Psoas muscle (tissue), 8 donors: ENCODE results near the gene DNM3. TPM values are rescaled to one million over a fixed set of nuclear protein-coding genes. Genes with fewer than 3 reads are reported as not detected.
A peak's percentile ranks its signal among the peaks of the same experiment; 100 is the strongest.

ENCODE experiments used
- ATAC-seq, 4 donors: fragments of 200-7000 bp; cut with Tn5 transposase; one replicate each; pipeline ENCODE4 v1.9.1; 2020; ENCODE audit warnings: moderate library complexity in 3 of 4, mild to moderate bottlenecking in 2 of 4
- DNase-seq, 2 donors: peaks; one replicate each; pipeline ENCODE4 v3.0.0-alpha.2; 2020
- H3K27ac ChIP-seq: fragments of 200-600 bp; one replicate; pipeline ENCODE4 v1.8.0; 2022
- H3K27me3 ChIP-seq, 3 donors: fragments of 200-600 bp in 1 of 3; one replicate each; pipeline versions ENCODE4 v1.6.1 to v1.8.0; 2013 to 2022; ENCODE audit warnings: low read length in 2 of 3, mild to moderate bottlenecking in 2 of 3, moderate library complexity in 1 of 3; ENCODE audit not compliant: insufficient read depth in 3 of 3
- H3K36me3 ChIP-seq, 2 donors: fragments of 200-600 bp in 1 of 2; one replicate each; pipeline versions ENCODE4 v1.6.1 to v1.8.0; 2013 to 2022; ENCODE audit warnings: low read depth in 1 of 2, mild to moderate bottlenecking in 1 of 2, moderate library complexity in 1 of 2; ENCODE audit not compliant: insufficient read depth in 1 of 2
- H3K4me1 ChIP-seq: fragments of 200-600 bp; one replicate; pipeline ENCODE4 v1.8.0; 2022
- H3K4me3 ChIP-seq: fragments of 200-600 bp; one replicate; pipeline ENCODE4 v1.8.0; 2022; ENCODE audit warnings: mild to moderate bottlenecking
- H3K9me3 ChIP-seq: fragments of 200-600 bp; one replicate; pipeline ENCODE4 v1.8.0; 2022
- WGBS, 3 donors: extraction: QIAGEN DNeasy Blood & Tissue Kit; methylation state at CpG; one replicate each; pipeline versions ENCODE4 v1.1.6 to v1.1.7; 2013; 5-methylcytosine and 5-hydroxymethylcytosine counted together
- intact Hi-C, 2 donors: fragments of 100-400 bp; cut with DNase I; formaldehyde crosslinking; loops; one replicate each; pipeline versions ENCODE4 v1.11.0 to v1.14.2; 2022
- polyA plus RNA-seq, 3 donors: library from polyadenylated mRNA; stranded (reverse); fragments of 200-250 nt; gene quantifications; one replicate each; pipeline ENCODE4 v1.2.3, GENCODE V29; 2013
- total RNA-seq, 4 donors: library from RNA; stranded (reverse); fragmentation: NEBNext Ultra II Directional in 2 of 4; extraction: Animal tissue kit (Norgen Biotek cat#: 25700) in 2 of 4; gene quantifications; one replicate each; pipeline versions ENCODE4 v1.2.1 to v1.2.4, GENCODE V29; 2021 to 2023
- TF ChIP-seq, protein P1 (sequence below): fragments of 200-600 bp; IDR thresholded peaks from one replicate; pipeline ENCODE4 v1.8.0; 2022; ENCODE audit warnings: antibody characterized with exemption
- donor health status: healthy with polysubstance abuse.
- donor health status: DM: no; HTN: no; CAD: no; lungs with moderate emphysema.
- donor health status: Bipolar disorder and iron deficiency.
- donor health status: healthy.
- donor health status: DM: yes; HTN: yes; CAD: no.
- donor health status: DM: no; HTN: no; CAD: no.
- donor health status: DM: no; HTN: no; CAD: no.
- donor health status: DM: yes; HTN: yes; CAD: no.

Gene DNM3
- total and polyA plus RNA-seq, 7 donors, result 0.31 to 1.0 (median 0.77) TPM

DNA sequence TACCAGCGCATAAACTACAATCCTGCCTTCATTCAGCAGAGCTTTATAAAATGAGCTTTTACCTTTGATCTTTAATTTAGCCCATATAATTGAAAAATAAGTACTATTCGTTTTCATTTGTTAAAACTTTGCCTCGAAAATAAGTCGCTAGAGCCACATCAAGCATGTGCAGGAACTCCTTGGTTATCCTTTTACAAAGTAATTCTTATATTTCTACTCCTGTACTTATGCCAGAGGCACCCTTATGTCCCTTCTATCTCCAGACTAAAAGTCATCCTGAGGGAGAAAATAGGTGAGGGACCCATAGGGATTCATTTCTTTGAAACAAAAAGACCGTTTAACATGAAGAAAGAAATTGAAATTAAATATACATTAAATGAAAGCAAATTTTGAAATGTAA, 301.0 kb downstream of the DNM3 start:
- Histone ChIP-seq H3K9me3 (no peaks in the 10 kb centered on the region), H3K4me1 (no peaks in the 10 kb centered on the region), H3K27me3 (peaks cover 0 to 6% (median 0%) of the 10 kb centered on the region in 3 donors), H3K27ac (peak overlapping the region; percentile 39), H3K36me3 (no peaks in the 10 kb centered on the region), H3K4me3 (peak overlapping the region; percentile 64)
- TF ChIP-seq, protein P1, sequence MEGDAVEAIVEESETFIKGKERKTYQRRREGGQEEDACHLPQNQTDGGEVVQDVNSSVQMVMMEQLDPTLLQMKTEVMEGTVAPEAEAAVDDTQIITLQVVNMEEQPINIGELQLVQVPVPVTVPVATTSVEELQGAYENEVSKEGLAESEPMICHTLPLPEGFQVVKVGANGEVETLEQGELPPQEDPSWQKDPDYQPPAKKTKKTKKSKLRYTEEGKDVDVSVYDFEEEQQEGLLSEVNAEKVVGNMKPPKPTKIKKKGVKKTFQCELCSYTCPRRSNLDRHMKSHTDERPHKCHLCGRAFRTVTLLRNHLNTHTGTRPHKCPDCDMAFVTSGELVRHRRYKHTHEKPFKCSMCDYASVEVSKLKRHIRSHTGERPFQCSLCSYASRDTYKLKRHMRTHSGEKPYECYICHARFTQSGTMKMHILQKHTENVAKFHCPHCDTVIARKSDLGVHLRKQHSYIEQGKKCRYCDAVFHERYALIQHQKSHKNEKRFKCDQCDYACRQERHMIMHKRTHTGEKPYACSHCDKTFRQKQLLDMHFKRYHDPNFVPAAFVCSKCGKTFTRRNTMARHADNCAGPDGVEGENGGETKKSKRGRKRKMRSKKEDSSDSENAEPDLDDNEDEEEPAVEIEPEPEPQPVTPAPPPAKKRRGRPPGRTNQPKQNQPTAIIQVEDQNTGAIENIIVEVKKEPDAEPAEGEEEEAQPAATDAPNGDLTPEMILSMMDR, result no peak
- 29 to 37% (median 32%) methylated on average over 5 of the region's 5 CpGs for WGBS, 3 donors
- ATAC-seq, result no peak
- intact Hi-C loops, result no loop called here
- DNase-seq, result no peak

DNA sequence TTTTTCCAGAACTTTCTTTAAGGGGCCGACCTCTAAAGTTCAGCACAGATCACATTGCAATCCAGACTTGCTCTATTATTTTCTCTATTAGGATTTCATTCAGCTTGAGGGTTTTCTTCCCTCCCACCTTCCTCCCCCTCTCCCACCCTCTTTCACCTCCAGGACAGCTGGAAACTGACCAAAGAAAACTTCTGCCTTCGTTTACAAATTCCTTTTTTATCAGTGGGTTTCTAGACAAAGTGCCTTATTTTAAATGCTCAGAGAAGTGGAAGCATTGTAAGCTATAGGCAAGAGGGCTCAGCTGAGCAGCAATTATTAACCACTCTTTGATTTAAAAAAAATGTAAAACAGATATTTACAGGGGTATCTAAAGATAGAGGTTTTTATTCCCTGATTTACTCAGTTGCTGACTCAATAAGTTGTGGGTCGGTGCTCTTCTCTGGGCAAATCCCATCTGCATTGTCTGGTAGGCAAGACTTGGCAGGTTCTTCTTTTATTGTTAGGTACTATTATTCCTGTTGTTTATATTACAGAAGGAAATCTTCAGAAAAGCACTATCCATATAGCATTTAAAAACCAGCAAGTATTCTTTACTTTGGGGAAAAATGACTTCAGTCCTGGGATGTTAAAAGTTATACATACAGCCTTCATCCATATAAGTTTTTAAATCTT, 302.2 kb downstream of the DNM3 start:
- TF ChIP-seq, protein P1, result no peak
- 18 to 34% (median 23%) methylated on average over 3 of the region's 3 CpGs for WGBS, 3 donors
- Histone ChIP-seq H3K27me3 (peaks cover 0 to 6% (median 0%) of the 10 kb centered on the region in 3 donors), H3K27ac (peak overlapping the region; percentile 68), H3K9me3 (no peaks in the 10 kb centered on the region), H3K36me3 (no peaks in the 10 kb centered on the region), H3K4me1 (no peaks in the 10 kb centered on the region), H3K4me3 (peak overlapping the region; percentile 64)
- DNase-seq (no peak), ATAC-seq (peak in 1 of 4 donors; percentile 37)
- intact Hi-C loops, result no loop called here

DNA sequence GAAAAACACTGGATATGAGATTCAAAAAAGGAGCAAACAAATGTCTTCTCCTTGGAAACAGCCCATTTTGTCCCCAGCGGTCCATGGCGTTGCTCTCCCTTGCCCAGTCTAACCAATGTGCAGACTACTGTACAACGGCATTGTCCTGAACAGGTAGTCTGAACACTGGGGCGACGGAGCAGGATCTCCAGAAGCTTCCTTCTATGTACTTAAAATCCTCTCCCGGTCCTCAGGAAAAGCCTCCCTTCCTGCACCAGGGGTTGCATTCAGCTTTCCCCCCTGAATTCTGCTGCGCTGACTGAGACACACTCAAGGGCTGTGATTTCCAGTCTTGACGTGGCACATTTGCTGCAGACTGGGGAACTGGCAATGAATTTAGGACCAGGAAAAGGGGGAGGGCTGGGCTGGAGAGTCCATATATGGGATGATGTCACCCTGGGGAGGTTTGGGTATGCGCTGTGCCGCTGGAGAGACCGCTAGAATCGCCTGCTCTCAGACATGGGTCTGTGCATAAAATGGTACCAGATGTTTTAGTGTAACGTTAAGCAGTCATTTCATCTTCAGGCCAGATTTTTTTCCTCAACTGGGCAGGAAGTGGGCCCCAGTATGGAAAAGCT, 303.3 kb downstream of the DNM3 start:
- ATAC-seq (peak; percentile 78 to 93 (median 90)), DNase-seq (peak; percentile 76 to 84)
- Histone ChIP-seq H3K4me3 (peak overlapping the region; percentile 64), H3K9me3 (no peaks in the 10 kb centered on the region), H3K27ac (peak overlapping the region; percentile 68), H3K4me1 (no peaks in the 10 kb centered on the region), H3K27me3 (peaks cover 0 to 6% (median 0%) of the 10 kb centered on the region in 3 donors), H3K36me3 (no peaks in the 10 kb centered on the region)
- TF ChIP-seq, protein P1, result no peak
- WGBS, 3 donors, result 5 to 11% (median 6%) methylated on average over 13 of the region's 13 CpGs
- intact Hi-C loops, result no loop called here

DNA sequence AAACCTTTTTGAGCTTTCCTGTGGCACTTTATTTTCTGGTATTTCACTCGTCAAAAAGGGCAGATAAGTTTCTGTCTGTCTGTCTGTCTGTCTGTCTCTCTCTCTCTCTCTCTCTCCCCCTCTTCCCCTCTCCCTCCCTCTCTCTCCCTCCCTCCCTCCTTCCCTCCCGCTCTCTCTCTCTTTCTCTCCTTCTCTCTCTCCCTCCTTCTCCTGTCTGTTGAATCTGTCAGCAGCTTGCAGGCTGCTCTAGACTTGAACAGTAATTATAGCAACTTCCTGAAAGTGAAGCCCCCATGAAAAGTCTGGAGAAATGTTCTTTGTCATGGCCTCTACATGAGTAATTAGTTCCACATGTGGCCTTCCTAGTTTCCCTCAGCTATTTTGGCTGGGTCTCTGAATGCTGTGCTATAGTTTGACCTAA, 303.9 kb downstream of the DNM3 start:
- TF ChIP-seq, protein P1, result no peak
- DNase-seq (no peak), ATAC-seq (peak in 3 of 4 donors; percentile 39 to 59 (median 43))
- WGBS, 3 donors, result 10 to 22% (median 16%) methylated on average over 2 of the region's 2 CpGs
- intact Hi-C loops, result no loop called here
- Histone ChIP-seq H3K4me3 (peak overlapping the region; percentile 64), H3K4me1 (no peaks in the 10 kb centered on the region), H3K27ac (peak overlapping the region; percentile 65), H3K9me3 (no peaks in the 10 kb centered on the region), H3K27me3 (peaks cover 0 to 6% (median 0%) of the 10 kb centered on the region in 3 donors), H3K36me3 (no peaks in the 10 kb centered on the region)
